GM23248 (cell line): ENCODE data around the gene WDR55. TPM values are rescaled to one million over a fixed set of nuclear protein-coding genes. Genes with fewer than 3 reads are reported as not detected.
"Not testable (repeated sequence)": the region's sequence is repeated elsewhere in the genome, so short reads cannot be mapped to it uniquely, and the experiment has no call there.

Experiments
- DNase-seq: peaks from one replicate; pipeline ENCODE4 v3.0.0-alpha.2; 2015
- H2AFZ ChIP-seq: fragments of 200-600 bp; sonication (generic); 2 replicates; pipeline ENCODE4 v1.6.1; 2016; ENCODE audit warnings: antibody characterized with exemption
- H3F3A ChIP-seq: fragments of 200-600 bp; sonication (generic); 2 replicates; pipeline ENCODE4 v1.6.1; 2016; ENCODE audit warnings: mild to moderate bottlenecking, antibody characterized with exemption, mixed run types; ENCODE audit not compliant: insufficient read depth
- H3K27ac ChIP-seq: fragments of 200-600 bp; sonication (generic); 2 replicates; pipeline ENCODE4 v1.5.1; 2016; ENCODE audit warnings: mild to moderate bottlenecking
- H3K27me3 ChIP-seq: fragments of 200-600 bp; sonication (generic); replicated peaks from 2 replicates; pipeline ENCODE4 v1.6.1; 2016; ENCODE audit warnings: mild to moderate bottlenecking; ENCODE audit not compliant: insufficient read depth
- H3K36me3 ChIP-seq: fragments of 200-600 bp; sonication (generic); 2 replicates; pipeline ENCODE4 v1.6.1; 2016; ENCODE audit warnings: low read depth, mild to moderate bottlenecking
- H3K4me1 ChIP-seq: fragments of 200-600 bp; sonication (generic); 2 replicates; pipeline ENCODE4 v1.6.1; 2016; ENCODE audit warnings: mild to moderate bottlenecking; ENCODE audit not compliant: insufficient read depth
- H3K4me2 ChIP-seq: fragments of 200-600 bp; sonication (generic); one replicate; pipeline ENCODE4 v1.6.1; 2016; ENCODE audit warnings: mild to moderate bottlenecking; ENCODE audit not compliant: unreplicated experiment
- H3K4me3 ChIP-seq: fragments of 200-600 bp; sonication (generic); 2 replicates; pipeline ENCODE4 v1.5.1; 2016; ENCODE audit warnings: mild to moderate bottlenecking
- H3K79me2 ChIP-seq: fragments of 200-600 bp; sonication (generic); 2 replicates; pipeline ENCODE4 v1.6.1; 2016; ENCODE audit warnings: mild to moderate bottlenecking; ENCODE audit not compliant: insufficient read depth
- H3K9ac ChIP-seq: fragments of 200-600 bp; sonication (generic); 2 replicates; pipeline ENCODE4 v1.6.1; 2016; ENCODE audit warnings: mild to moderate bottlenecking
- H3K9me2 ChIP-seq: fragments of 200-600 bp; sonication (generic); 2 replicates; pipeline ENCODE4 v1.6.1; 2016; ENCODE audit warnings: mixed run types, mild to moderate bottlenecking, moderate library complexity; ENCODE audit not compliant: insufficient read depth
- H3K9me3 ChIP-seq: fragments of 200-600 bp; sonication (generic); one replicate; pipeline ENCODE4 v1.6.1; 2017; ENCODE audit warnings: low read depth
- H4K20me1 ChIP-seq: fragments of 200-600 bp; sonication (generic); 2 replicates; pipeline ENCODE4 v1.6.0; 2016; ENCODE audit not compliant: insufficient read depth
- EZH2 ChIP-seq: fragments of 200-600 bp; sonication (generic); IDR thresholded peaks from 2 replicates; pipeline ENCODE4 v1.6.1; 2018; ENCODE audit warnings: antibody characterized with exemption, mild to moderate bottlenecking; ENCODE audit not compliant: insufficient read depth, poor library complexity, severe bottlenecking
- EZH2phosphoT487 ChIP-seq: fragments of 200-600 bp; sonication (generic); IDR thresholded peaks from 2 replicates; pipeline ENCODE4 v1.6.1; 2018; ENCODE audit warnings: antibody characterized with exemption, moderate library complexity, mild to moderate bottlenecking, low read depth; ENCODE audit not compliant: insufficient read depth
- WGBS, 2 experiments: methylation state at CpG; one replicate each; pipeline ENCODE4 v1.1.6; 2015 to 2017; ENCODE audit warnings: low lambda C conversion rate in 2 of 2, low coverage in 1 of 2; ENCODE audit errors: missing lambda C conversion rate in 2 of 2; 5-methylcytosine and 5-hydroxymethylcytosine counted together
- in situ Hi-C: fragments of 300-500 bp; cut with MboI; formaldehyde crosslinking; loops from 2 replicates; pipeline ENCODE4 v1.15.0; 2020
- polyA plus RNA-seq: library from polyadenylated mRNA; unstranded; fragments of >200 nt; fragmentation: Nextera tagmentation; extraction: Ambion mirVana; gene quantifications from 2 replicates; pipeline ENCODE4 v1.2.1, GENCODE V29; 2016
- total RNA-seq: library from RNA; depleted of rRNA; stranded (reverse); fragments of >200 nt; shearing (Covaris generic); gene quantifications from 2 replicates; pipeline ENCODE4 v1.2.3, GENCODE V29; 2014

WDR55 gene
- total and polyA plus RNA-seq, 2 experiments from 2014 or later: 17.7 to 19.6 TPM

DNA sequence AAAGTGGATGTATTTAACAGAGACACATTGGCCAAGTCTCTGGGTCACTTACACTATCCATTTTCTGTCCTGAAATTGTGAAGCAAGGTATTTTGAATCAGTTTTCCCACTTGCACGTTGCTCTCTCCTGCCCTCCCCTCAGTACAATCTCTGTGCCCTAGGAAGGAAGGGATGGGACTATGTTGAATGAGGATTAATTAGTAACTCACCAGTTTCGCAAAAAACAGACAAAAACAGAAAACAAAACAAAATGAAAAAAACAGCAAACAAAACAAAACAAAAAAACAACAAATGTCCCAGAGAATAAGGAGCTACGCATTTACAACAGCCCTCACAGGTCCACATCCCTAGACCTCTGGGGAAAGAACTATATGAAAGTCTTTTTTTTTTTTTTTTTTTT, 30.6 kb upstream of the WDR55 start:
- Histone ChIP-seq H3F3A (peaks cover 18% of the 10 kb centered on the region; the same call in 1 of the 2 replicates), H3K4me3 (no peak overlapping the region), H3K27ac (no peak overlapping the region), H3K9me2 (no peaks in the 10 kb centered on the region), H3K9me3 (no peaks in the 10 kb centered on the region), H3K4me1 (peaks cover 12% of the 10 kb centered on the region), H3K79me2 (no peaks in the 10 kb centered on the region), H2AFZ (no peak overlapping the region), H3K36me3 (no peaks in the 10 kb centered on the region), H4K20me1 (no peaks in the 10 kb centered on the region), H3K4me2 (no peak overlapping the region), H3K9ac (no peak overlapping the region), H3K27me3 (no peaks in the 10 kb centered on the region)
- TF ChIP-seq EZH2phosphoT487 (no peak), EZH2 (no peak)
- WGBS, 2 experiments: 65 to 69% methylated on average over 3 of the region's 3 CpGs
- in situ Hi-C loops: no loop called here
- no peak for DNase-seq

DNA sequence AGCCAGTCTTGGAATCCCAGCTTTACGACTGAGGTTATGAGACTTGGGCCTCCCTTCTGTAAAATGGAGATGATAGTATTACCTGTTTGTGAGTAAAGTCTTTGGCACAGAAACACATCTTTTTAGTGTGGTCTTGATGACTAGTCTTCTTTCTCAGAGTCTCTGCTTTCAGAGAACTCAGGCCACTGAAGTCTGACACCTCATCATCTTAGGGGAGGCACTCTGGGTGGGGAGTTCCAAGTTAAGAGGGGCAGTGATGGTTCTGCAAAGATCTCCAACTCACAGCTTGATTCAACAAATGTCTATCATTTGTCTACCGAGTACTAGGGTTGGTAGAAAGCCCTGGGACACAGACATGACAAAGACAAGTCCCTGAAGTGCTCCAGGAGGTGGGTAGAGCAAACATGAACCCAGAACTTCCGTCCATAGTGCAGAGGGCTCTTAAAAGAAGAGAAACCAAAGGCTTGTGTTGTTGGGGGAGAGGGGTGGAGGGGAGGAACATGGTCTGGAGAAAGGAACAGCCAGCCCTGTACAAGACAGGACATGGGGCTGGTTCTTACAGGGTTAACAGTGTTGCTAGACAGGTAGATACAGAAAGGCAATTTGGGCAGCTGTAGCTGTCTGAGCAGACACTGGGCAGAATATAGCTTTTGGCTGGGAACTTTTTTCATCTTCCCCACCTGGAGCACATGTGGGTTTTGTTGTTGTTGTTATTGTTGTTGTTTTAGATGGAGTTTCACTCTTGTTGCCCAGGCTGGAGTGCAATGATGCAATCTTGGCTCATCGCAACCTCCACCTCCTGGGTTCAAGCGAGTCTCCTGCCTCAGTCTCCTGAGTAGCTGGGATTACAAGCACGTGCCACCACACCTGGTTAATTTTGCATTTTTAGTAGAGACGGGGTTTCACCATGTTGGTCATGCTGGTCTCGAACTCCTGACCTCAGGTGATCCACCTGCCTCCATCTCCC, 29.1 kb upstream of the WDR55 start:
- H2AFZ ChIP-seq: no peak overlapping the region
- no peak overlapping the region for H3K4me2 ChIP-seq
- H3K9me3 ChIP-seq: no peaks in the 10 kb centered on the region
- in situ Hi-C loops: no loop called here
- peaks cover 14% of the 10 kb centered on the region; the same call in 1 of the 2 replicates for H3F3A ChIP-seq
- H3K27me3 ChIP-seq: no peaks in the 10 kb centered on the region
- peaks cover 10% of the 10 kb centered on the region for H3K79me2 ChIP-seq
- no peaks in the 10 kb centered on the region for H3K9me2 ChIP-seq
- no peak for DNase-seq
- TF ChIP-seq EZH2phosphoT487 (no peak), EZH2 (no peak)
- H3K36me3 ChIP-seq: no peaks in the 10 kb centered on the region
- H3K4me3 ChIP-seq: no peak overlapping the region
- H4K20me1 ChIP-seq: no peaks in the 10 kb centered on the region
- H3K4me1 ChIP-seq: peaks cover 12% of the 10 kb centered on the region
- H3K27ac ChIP-seq: no peak overlapping the region
- 80 to 84% methylated on average over 8 of the region's 8 CpGs for WGBS, 2 experiments
- H3K9ac ChIP-seq: no peak overlapping the region

DNA sequence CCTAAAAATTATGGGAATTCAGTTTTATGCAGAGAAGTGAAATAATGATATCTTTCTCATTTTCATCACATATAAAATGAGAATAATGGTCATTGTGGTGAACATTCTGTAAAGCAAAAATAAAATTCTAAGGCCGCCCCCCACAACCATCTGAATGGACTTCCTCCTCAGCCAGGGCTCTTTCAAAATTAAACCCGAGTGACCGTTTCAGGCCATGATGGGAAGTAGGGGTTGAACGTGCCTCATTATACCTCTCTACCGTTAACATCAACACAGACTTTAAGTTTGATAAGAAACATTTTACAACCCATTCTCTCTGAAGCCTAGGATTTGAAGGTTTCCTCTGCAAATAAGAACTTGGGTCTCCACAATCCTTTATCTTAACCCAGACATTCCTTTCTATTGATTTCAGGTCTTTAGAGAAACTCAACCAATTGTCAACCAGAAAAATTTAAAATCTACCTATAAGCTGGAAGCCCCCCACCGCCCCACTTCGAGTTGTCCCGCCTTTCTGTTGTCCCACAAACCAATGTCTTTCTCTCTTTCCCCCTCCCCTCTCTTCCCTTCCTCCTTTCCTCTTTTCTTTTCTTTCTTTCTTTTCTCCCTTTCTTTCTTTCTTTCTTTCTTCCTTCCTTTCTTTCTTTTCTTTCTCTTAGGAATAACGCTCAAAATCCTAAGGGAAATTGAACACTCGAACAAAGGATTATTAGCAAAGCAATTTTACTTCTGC, 27.2 kb upstream of the WDR55 start:
- Histone ChIP-seq H2AFZ (no peak overlapping the region), H4K20me1 (no peaks in the 10 kb centered on the region), H3K79me2 (peaks cover 16% of the 10 kb centered on the region), H3K4me1 (peaks cover 7% of the 10 kb centered on the region), H3K27me3 (no peaks in the 10 kb centered on the region), H3K36me3 (no peaks in the 10 kb centered on the region), H3K9ac (no peak overlapping the region), H3K27ac (no peak overlapping the region), H3K4me3 (no peak overlapping the region), H3K4me2 (no peak overlapping the region), H3K9me3 (no peaks in the 10 kb centered on the region), H3K9me2 (no peaks in the 10 kb centered on the region), H3F3A (peaks cover 13% of the 10 kb centered on the region; the same call in 1 of the 2 replicates)
- no peak for DNase-seq
- in situ Hi-C loops: no loop called here
- TF ChIP-seq EZH2phosphoT487 (no peak), EZH2 (no peak)
- WGBS, 2 experiments: 91% methylated on average over 10 of the region's 10 CpGs

GRCh38 chr5:140638898-140639147, 25.9 kb upstream of the WDR55 start:
- H3K9me3 ChIP-seq, DNase-seq, H3K36me3 ChIP-seq, H4K20me1 ChIP-seq, H3K27me3 ChIP-seq, H3K4me1 ChIP-seq, H3F3A ChIP-seq, in situ Hi-C loops, H3K9me2 ChIP-seq: not testable (repeated sequence)
- peak overlapping the region; percentile 87 for H2AFZ ChIP-seq
- H3K9ac ChIP-seq: peak overlapping the region; percentile 84
- peak overlapping the region; percentile 82 for H3K4me3 ChIP-seq
- H3K27ac ChIP-seq: peak overlapping the region; percentile 69
- H3K79me2 ChIP-seq: peaks cover 21% of the 10 kb centered on the region
- WGBS, 2 experiments: 17 to 19% methylated on average over 9 of the region's 9 CpGs
- peak overlapping the region; percentile 63 for H3K4me2 ChIP-seq
